WTC11 (cell line): ENCODE measurements around the gene CRIP2. TPM values are rescaled to one million over a fixed set of nuclear protein-coding genes. Genes with fewer than 3 reads are reported as not detected.

Experiments
- ATAC-seq: fragments of 200-7000 bp; cut with Tn5 transposase; 2 replicates; pipeline ENCODE4 v1.10.0; 2021; ENCODE audit warnings: mild to moderate bottlenecking, moderate library complexity
- CTCF ChIA-PET: fragments of 300-600 bp; sonication (Branson Sonifier 250); formaldehyde crosslinking; loops from one replicate; lab custom pipeline; 2021; ENCODE audit warnings: antibody characterized with exemption; lab: Charles Lee
- POLR2A ChIA-PET: fragments of 350-600 bp; sonication (Branson Sonifier 250); formaldehyde crosslinking; loops from one replicate; lab custom pipeline; 2021; ENCODE audit warnings: antibody characterized with exemption; lab: Charles Lee
- DNase-seq: peaks from one replicate; pipeline ENCODE4 v3.0.0; 2021; ENCODE audit warnings: low spot score
- H3K27ac Mint-ChIP-seq: 2 replicates; pipeline ENCODE4 v1.8.0; 2021; ENCODE audit warnings: mixed read lengths
- H3K27me3 Mint-ChIP-seq: 2 replicates; pipeline ENCODE4 v1.8.0; 2021; ENCODE audit warnings: low read depth, mild to moderate bottlenecking, moderate library complexity, mixed read lengths
- H3K36me3 Mint-ChIP-seq: 2 replicates; pipeline ENCODE4 v1.8.0; 2021; ENCODE audit warnings: mixed read lengths
- H3K4me1 Mint-ChIP-seq: 2 replicates; pipeline ENCODE4 v1.8.0; 2022; ENCODE audit warnings: mixed read lengths
- H3K4me3 Mint-ChIP-seq: 2 replicates; pipeline ENCODE4 v1.8.0; 2021; ENCODE audit warnings: mild to moderate bottlenecking, moderate library complexity, mixed read lengths
- H3K9me3 Mint-ChIP-seq: 2 replicates; pipeline ENCODE4 v1.8.0; 2021; ENCODE audit warnings: mixed read lengths
- ATF1 ChIP-seq: sonication (generic); formaldehyde crosslinking; IDR thresholded peaks from 2 replicates; pipeline ENCODE4 v1.8.1; 2023; ENCODE audit warnings: mild to moderate bottlenecking, moderate library complexity, missing genetic modification reagents
- ELF4 ChIP-seq: sonication (generic); formaldehyde crosslinking; IDR thresholded peaks from 2 replicates; pipeline ENCODE4 v1.8.1; 2022; ENCODE audit warnings: low read depth, mild to moderate bottlenecking, moderate library complexity, missing genetic modification reagents
- FOXP1 ChIP-seq: sonication (generic); formaldehyde crosslinking; IDR thresholded peaks from 2 replicates; pipeline ENCODE4 v1.8.0; 2022; ENCODE audit warnings: missing genetic modification reagents, mild to moderate bottlenecking, moderate library complexity, borderline replicate concordance
- MYBL2 ChIP-seq: sonication (generic); formaldehyde crosslinking; IDR thresholded peaks from 2 replicates; pipeline ENCODE4 v1.8.1; 2023; ENCODE audit warnings: mild to moderate bottlenecking, moderate library complexity, missing genetic modification reagents
- NFATC4 ChIP-seq: fragments of 250-450 bp; sonication (Bioruptor Pico); IDR thresholded peaks from 2 replicates; pipeline ENCODE4 v1.9.0; 2021; ENCODE audit warnings: mild to moderate bottlenecking
- NR2C2 ChIP-seq: sonication (generic); formaldehyde crosslinking; IDR thresholded peaks from 2 replicates; pipeline ENCODE4 v1.8.0; 2022; ENCODE audit warnings: mild to moderate bottlenecking, missing genetic modification reagents
- SMAD4 ChIP-seq: sonication (generic); formaldehyde crosslinking; IDR thresholded peaks from 2 replicates; pipeline ENCODE4 v1.8.0; 2022; ENCODE audit warnings: mild to moderate bottlenecking, missing genetic modification reagents
- SOX15 ChIP-seq: fragments of 250-450 bp; sonication (Bioruptor Pico); IDR thresholded peaks from 2 replicates; pipeline ENCODE4 v1.9.0; 2021; ENCODE audit warnings: mild to moderate bottlenecking
- TCF7 ChIP-seq: sonication (generic); formaldehyde crosslinking; IDR thresholded peaks from 2 replicates; pipeline ENCODE4 v1.8.0; 2022; ENCODE audit warnings: mild to moderate bottlenecking, low read depth, missing genetic modification reagents, moderate library complexity
- TP53 ChIP-seq: sonication (generic); formaldehyde crosslinking; IDR thresholded peaks from 2 replicates; pipeline ENCODE4 v1.8.1; 2023; ENCODE audit warnings: mild to moderate bottlenecking, missing genetic modification reagents
- ZNF263 ChIP-seq: sonication (generic); formaldehyde crosslinking; IDR thresholded peaks from 2 replicates; pipeline ENCODE4 v1.8.1; 2022; ENCODE audit warnings: low read depth, mild to moderate bottlenecking, moderate library complexity, missing genetic modification reagents
- ZNF317 ChIP-seq: sonication (generic); formaldehyde crosslinking; IDR thresholded peaks from 2 replicates; pipeline ENCODE4 v1.8.1; 2023; ENCODE audit warnings: low read depth, mild to moderate bottlenecking, moderate library complexity, missing genetic modification reagents, borderline replicate concordance
- ZNF416 ChIP-seq: fragments of 250-450 bp; sonication (Bioruptor Pico); IDR thresholded peaks from 2 replicates; pipeline ENCODE4 v1.9.0; 2021; ENCODE audit warnings: mild to moderate bottlenecking, inconsistent platforms
- ZNF423 ChIP-seq: fragments of 250-450 bp; sonication (Bioruptor Pico); IDR thresholded peaks from 2 replicates; pipeline ENCODE4 v2.1.2; 2022; ENCODE audit warnings: mild to moderate bottlenecking, moderate library complexity
- ZNF671 ChIP-seq: fragments of 250-450 bp; sonication (Bioruptor Pico); IDR thresholded peaks from 2 replicates; pipeline ENCODE4 v1.8.0; 2021; ENCODE audit warnings: mild to moderate bottlenecking
- total RNA-seq: library from RNA; stranded (reverse); gene quantifications from 3 replicates; pipeline ENCODE4 v1.2.3, GENCODE V29; 2021
- TF ChIP-seq, protein P1 (sequence below): fragments of 250-450 bp; sonication (Bioruptor Pico); IDR thresholded peaks from 2 replicates; pipeline ENCODE4 v1.9.0; 2021; ENCODE audit warnings: mild to moderate bottlenecking
- TF ChIP-seq, protein P2 (sequence below): fragments of 250-450 bp; sonication (Bioruptor Pico); conservative IDR thresholded peaks from 2 replicates; pipeline ENCODE4 v1.9.0; 2021; ENCODE audit warnings: mild to moderate bottlenecking
- TF ChIP-seq, protein P3 (sequence below): sonication (generic); formaldehyde crosslinking; IDR thresholded peaks from 2 replicates; pipeline ENCODE4 v1.8.0; 2022; ENCODE audit warnings: mild to moderate bottlenecking, missing genetic modification reagents
- TF ChIP-seq, protein P4 (sequence below): sonication (generic); formaldehyde crosslinking; IDR thresholded peaks from 2 replicates; pipeline ENCODE4 v1.8.0; 2022; ENCODE audit warnings: mild to moderate bottlenecking, missing genetic modification reagents
- TF ChIP-seq, protein P5 (sequence below): fragments of 250-450 bp; sonication (Bioruptor Pico); IDR thresholded peaks from 2 replicates; pipeline ENCODE4 v1.9.0; 2021; ENCODE audit warnings: moderate library complexity, mild to moderate bottlenecking, inconsistent platforms, borderline replicate concordance
- TF ChIP-seq, protein P6 (sequence below): fragments of 250-450 bp; sonication (Bioruptor Pico); IDR thresholded peaks from 2 replicates; pipeline ENCODE4 v2.1.2; 2022; ENCODE audit warnings: mild to moderate bottlenecking, moderate library complexity
- TF ChIP-seq, protein P7 (sequence below): sonication (generic); formaldehyde crosslinking; IDR thresholded peaks from 2 replicates; pipeline ENCODE4 v1.8.0; 2023; ENCODE audit warnings: missing genetic modification reagents
- TF ChIP-seq, protein P8 (sequence below): fragments of 250-450 bp; sonication (Bioruptor Pico); IDR thresholded peaks from 2 replicates; pipeline ENCODE4 v1.8.0; 2021; ENCODE audit warnings: mild to moderate bottlenecking
- TF ChIP-seq, protein P9 (sequence below): sonication (generic); formaldehyde crosslinking; conservative IDR thresholded peaks from 2 replicates; pipeline ENCODE4 v1.8.1; 2022; ENCODE audit warnings: mild to moderate bottlenecking, missing genetic modification reagents
- TF ChIP-seq, protein P10 (sequence below): sonication (generic); formaldehyde crosslinking; conservative IDR thresholded peaks from 2 replicates; pipeline ENCODE4 v1.8.1; 2023; ENCODE audit warnings: mild to moderate bottlenecking, low read depth, missing genetic modification reagents, moderate library complexity

The CRIP2 gene
- total RNA-seq, 1 experiment from 2014 or later: 5.4 TPM

DNA sequence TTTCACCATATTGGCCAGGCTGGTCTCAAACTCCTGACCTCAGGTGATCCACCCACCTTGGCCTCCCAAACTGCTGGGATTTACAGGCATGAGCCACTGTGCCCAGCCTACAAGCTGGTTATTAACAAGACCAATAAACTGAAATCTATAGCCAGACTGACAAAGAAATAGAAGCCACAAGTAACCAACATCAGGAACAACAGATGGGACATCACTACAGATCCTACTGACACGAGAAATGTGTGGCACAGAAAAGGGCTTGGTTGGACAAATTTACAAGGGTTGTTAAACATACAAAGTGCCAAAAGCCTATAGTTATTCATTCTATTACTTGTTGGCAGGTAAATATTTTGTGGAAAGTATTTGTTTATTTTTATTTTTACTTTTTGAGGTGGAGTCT is 43.4 kb upstream of the CRIP2 start:
- Mint-ChIP-seq H3K9me3 (0 out of 2 replicates have a peak, but pooled peaks cover 3% of the 10 kb centered on the region), H3K27ac (no peak overlapping the region), H3K36me3 (peaks cover 34% of the 10 kb centered on the region), H3K4me3 (no peak overlapping the region), H3K27me3 (no peaks in the 10 kb centered on the region), H3K4me1 (peaks cover 13% of the 10 kb centered on the region)
- ChIA-PET POLR2A (no interaction called here), CTCF (no interaction called here)
- TF ChIP-seq ELF4 (CRISPR knock-in tag) (no peak), ZNF671 (CRISPR knock-in tag) (no peak), SMAD4 (CRISPR knock-in tag) (no peak), ZNF416 (CRISPR knock-in tag) (no peak), NR2C2 (CRISPR knock-in tag) (no peak), TP53 (CRISPR knock-in tag) (no peak), NFATC4 (CRISPR knock-in tag) (no peak), ZNF317 (no peak), TCF7 (no peak), FOXP1 (no peak), SOX15 (CRISPR knock-in tag) (no peak), ZNF423 (CRISPR knock-in tag) (no peak), MYBL2 (CRISPR knock-in tag) (no peak)
- TF ChIP-seq, protein P1, sequence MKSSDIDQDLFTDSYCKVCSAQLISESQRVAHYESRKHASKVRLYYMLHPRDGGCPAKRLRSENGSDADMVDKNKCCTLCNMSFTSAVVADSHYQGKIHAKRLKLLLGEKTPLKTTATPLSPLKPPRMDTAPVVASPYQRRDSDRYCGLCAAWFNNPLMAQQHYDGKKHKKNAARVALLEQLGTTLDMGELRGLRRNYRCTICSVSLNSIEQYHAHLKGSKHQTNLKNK (CRISPR knock-in tag): no peak
- TF ChIP-seq, protein P2, sequence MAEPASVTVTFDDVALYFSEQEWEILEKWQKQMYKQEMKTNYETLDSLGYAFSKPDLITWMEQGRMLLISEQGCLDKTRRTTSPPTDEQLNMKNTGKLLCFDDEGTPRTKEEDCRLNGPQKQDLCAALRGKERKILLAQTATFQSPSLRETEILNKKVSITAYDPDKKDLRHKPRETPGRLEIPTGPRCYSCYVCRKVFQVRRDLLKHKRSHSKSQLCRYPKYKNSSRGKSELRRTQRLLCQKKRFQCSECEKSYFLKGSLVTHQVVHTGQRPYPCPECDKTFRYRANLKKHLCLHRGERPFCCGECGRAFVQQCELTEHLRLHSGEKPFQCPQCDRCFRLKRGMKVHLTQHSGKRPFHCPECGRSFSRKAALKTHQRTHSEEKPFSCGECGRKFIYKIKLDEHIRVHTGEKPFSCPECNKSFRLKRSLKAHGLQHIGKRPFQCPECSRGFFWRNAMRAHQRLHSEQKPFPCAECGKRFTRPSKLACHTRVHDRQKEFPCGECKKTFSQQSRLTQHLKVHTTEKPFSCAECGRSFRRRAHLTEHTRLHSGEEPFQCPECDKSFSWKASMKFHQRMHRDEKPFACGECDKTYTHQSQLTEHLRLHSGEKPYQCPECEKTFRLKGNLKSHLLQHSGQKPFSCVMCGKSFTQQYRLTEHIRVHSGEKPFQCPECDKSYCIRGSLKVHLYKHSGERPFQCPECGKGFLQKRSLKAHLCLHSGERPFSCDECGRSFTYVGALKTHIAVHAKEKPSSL (CRISPR knock-in tag): no peak
- TF ChIP-seq, protein P3, sequence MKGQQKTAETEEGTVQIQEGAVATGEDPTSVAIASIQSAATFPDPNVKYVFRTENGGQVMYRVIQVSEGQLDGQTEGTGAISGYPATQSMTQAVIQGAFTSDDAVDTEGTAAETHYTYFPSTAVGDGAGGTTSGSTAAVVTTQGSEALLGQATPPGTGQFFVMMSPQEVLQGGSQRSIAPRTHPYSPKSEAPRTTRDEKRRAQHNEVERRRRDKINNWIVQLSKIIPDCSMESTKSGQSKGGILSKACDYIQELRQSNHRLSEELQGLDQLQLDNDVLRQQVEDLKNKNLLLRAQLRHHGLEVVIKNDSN (CRISPR knock-in tag): no peak
- TF ChIP-seq, protein P4, sequence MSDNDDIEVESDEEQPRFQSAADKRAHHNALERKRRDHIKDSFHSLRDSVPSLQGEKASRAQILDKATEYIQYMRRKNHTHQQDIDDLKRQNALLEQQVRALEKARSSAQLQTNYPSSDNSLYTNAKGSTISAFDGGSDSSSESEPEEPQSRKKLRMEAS (CRISPR knock-in tag): no peak
- TF ChIP-seq, protein P5, sequence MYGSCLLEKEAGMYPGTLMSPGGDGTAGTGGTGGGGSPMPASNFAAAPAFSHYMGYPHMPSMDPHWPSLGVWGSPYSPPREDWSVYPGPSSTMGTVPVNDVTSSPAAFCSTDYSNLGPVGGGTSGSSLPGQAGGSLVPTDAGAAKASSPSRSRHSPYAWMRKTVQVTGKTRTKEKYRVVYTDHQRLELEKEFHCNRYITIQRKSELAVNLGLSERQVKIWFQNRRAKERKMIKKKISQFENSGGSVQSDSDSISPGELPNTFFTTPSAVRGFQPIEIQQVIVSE (CRISPR knock-in tag): no peak
- DNase-seq (no peak), ATAC-seq (no peak)

DNA sequence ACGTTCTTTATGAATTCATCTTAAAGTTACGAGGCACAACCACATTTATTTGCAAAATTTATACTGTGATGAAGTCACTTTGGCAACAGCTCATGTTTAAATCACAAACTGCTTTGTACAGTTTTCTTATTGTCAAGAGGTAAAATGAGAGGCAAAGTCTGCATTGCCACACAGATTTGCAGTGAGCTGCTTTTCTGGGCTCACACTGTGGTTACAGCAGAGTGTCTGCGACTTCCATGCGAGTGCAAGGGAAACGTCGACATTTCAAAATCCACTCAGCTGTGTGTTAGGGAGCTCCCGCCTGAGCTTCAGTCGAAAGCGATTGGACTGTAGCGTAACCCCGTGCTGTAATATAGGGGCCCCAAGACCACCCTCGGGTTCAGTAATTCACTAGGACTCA is 42.0 kb upstream of the CRIP2 start:
- H3K36me3 Mint-ChIP-seq: peaks cover 21% of the 10 kb centered on the region
- TF ChIP-seq ZNF263 (CRISPR knock-in tag) (no peak), ZNF416 (CRISPR knock-in tag) (no peak), ZNF423 (CRISPR knock-in tag) (no peak), ZNF317 (no peak), ATF1 (CRISPR knock-in tag) (no peak), FOXP1 (no peak)
- TF ChIP-seq, protein P6, sequence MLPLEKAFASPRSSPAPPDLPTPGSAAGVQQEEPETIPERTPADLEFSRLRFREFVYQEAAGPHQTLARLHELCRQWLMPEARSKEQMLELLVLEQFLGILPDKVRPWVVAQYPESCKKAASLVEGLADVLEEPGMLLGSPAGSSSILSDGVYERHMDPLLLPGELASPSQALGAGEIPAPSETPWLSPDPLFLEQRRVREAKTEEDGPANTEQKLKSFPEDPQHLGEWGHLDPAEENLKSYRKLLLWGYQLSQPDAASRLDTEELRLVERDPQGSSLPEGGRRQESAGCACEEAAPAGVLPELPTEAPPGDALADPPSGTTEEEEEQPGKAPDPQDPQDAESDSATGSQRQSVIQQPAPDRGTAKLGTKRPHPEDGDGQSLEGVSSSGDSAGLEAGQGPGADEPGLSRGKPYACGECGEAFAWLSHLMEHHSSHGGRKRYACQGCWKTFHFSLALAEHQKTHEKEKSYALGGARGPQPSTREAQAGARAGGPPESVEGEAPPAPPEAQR (CRISPR knock-in tag): no peak
- TF ChIP-seq, protein P7, sequence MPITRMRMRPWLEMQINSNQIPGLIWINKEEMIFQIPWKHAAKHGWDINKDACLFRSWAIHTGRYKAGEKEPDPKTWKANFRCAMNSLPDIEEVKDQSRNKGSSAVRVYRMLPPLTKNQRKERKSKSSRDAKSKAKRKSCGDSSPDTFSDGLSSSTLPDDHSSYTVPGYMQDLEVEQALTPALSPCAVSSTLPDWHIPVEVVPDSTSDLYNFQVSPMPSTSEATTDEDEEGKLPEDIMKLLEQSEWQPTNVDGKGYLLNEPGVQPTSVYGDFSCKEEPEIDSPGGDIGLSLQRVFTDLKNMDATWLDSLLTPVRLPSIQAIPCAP (CRISPR knock-in tag): no peak
- TF ChIP-seq, protein P8, sequence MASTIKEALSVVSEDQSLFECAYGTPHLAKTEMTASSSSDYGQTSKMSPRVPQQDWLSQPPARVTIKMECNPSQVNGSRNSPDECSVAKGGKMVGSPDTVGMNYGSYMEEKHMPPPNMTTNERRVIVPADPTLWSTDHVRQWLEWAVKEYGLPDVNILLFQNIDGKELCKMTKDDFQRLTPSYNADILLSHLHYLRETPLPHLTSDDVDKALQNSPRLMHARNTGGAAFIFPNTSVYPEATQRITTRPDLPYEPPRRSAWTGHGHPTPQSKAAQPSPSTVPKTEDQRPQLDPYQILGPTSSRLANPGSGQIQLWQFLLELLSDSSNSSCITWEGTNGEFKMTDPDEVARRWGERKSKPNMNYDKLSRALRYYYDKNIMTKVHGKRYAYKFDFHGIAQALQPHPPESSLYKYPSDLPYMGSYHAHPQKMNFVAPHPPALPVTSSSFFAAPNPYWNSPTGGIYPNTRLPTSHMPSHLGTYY (CRISPR knock-in tag): no peak
- TF ChIP-seq, protein P9, sequence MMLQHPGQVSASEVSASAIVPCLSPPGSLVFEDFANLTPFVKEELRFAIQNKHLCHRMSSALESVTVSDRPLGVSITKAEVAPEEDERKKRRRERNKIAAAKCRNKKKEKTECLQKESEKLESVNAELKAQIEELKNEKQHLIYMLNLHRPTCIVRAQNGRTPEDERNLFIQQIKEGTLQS (CRISPR knock-in tag): no peak
- TF ChIP-seq, protein P10, sequence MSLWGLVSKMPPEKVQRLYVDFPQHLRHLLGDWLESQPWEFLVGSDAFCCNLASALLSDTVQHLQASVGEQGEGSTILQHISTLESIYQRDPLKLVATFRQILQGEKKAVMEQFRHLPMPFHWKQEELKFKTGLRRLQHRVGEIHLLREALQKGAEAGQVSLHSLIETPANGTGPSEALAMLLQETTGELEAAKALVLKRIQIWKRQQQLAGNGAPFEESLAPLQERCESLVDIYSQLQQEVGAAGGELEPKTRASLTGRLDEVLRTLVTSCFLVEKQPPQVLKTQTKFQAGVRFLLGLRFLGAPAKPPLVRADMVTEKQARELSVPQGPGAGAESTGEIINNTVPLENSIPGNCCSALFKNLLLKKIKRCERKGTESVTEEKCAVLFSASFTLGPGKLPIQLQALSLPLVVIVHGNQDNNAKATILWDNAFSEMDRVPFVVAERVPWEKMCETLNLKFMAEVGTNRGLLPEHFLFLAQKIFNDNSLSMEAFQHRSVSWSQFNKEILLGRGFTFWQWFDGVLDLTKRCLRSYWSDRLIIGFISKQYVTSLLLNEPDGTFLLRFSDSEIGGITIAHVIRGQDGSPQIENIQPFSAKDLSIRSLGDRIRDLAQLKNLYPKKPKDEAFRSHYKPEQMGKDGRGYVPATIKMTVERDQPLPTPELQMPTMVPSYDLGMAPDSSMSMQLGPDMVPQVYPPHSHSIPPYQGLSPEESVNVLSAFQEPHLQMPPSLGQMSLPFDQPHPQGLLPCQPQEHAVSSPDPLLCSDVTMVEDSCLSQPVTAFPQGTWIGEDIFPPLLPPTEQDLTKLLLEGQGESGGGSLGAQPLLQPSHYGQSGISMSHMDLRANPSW (CRISPR knock-in tag): no peak

More for the DNA sequence above, 42.0 kb upstream of the CRIP2 start:
- ATAC-seq: no peak
- no peak for DNase-seq
- Mint-ChIP-seq H3K4me1 (peaks cover 14% of the 10 kb centered on the region), H3K27me3 (no peaks in the 10 kb centered on the region), H3K4me3 (no peak overlapping the region), H3K27ac (peak overlapping the region; percentile 57; the same call in 1 of the 2 replicates), H3K9me3 (no peaks in the 10 kb centered on the region)
- ChIA-PET POLR2A (interaction anchor here (0.5 kb wide), 1 partner anchor 584 kb away, joined by 7 read pairs; no protein-coding TSS in a partner anchor), CTCF (interaction anchor here (1.2 to 2.8 kb wide), 4 partner anchors 39 to 57 kb away, joined by 5 to 7 read pairs (median 6); no protein-coding TSS in a partner anchor)
